Stimulated activated naive CD8-positive, alpha-beta T cell treated with anti-CD3 and anti-CD28 coated beads, Interleukin-15, amount 100 ng/mL, for 72 hours (primary cell): ENCODE results near the gene CLEC20A.

Experiments used
- ATAC-seq: fragments of 150-1000 bp; cut with Tn5 transposase; 2 replicates; pipeline ENCODE4 v1.10.0; 2021; ENCODE audit warnings: mild to moderate bottlenecking, moderate library complexity
- DNase-seq, 2 donors: peaks; one replicate each; pipeline ENCODE4 v3.0.0; 2021 to 2022
- H3K27ac Mint-ChIP-seq, 2 donors: one replicate each; pipeline ENCODE4 v1.8.0; 2022; ENCODE audit warnings: mild to moderate bottlenecking in 2 of 2, mixed read lengths in 2 of 2, moderate library complexity in 2 of 2
- H3K27me3 Mint-ChIP-seq: one replicate; pipeline ENCODE4 v1.8.0; 2022; ENCODE audit warnings: mixed read lengths
- H3K4me1 Mint-ChIP-seq: one replicate; pipeline ENCODE4 v1.8.0; 2022; ENCODE audit warnings: mild to moderate bottlenecking, mixed read lengths
- H3K4me3 Mint-ChIP-seq, 2 donors: one replicate each; pipeline ENCODE4 v1.8.0; 2022; ENCODE audit warnings: mild to moderate bottlenecking in 2 of 2, mixed read lengths in 2 of 2, moderate library complexity in 1 of 2
- H3K9me3 Mint-ChIP-seq, 2 donors: one replicate each; pipeline ENCODE4 v1.8.0; 2022; ENCODE audit warnings: mixed read lengths in 2 of 2

The CLEC20A gene

GRCh38 chr1:178477373-178477772 is 19.4 kb downstream of the CLEC20A start:
- H3K27me3 Mint-ChIP-seq = peaks cover 7% of the 10 kb centered on the region
- H3K9me3 Mint-ChIP-seq = no peaks in the 10 kb centered on the region
- no peak overlapping the region for H3K4me3 Mint-ChIP-seq
- H3K27ac Mint-ChIP-seq = no peak overlapping the region
- ATAC-seq = no peak
- H3K4me1 Mint-ChIP-seq = no peaks in the 10 kb centered on the region
- no peak for DNase-seq

GRCh38 chr1:178472531-178472930 is 24.2 kb downstream of the CLEC20A start:
- ATAC-seq = no peak
- no peak overlapping the region for H3K4me3 Mint-ChIP-seq
- H3K27ac Mint-ChIP-seq = no peak overlapping the region

GRCh38 chr1:178470411-178470960 is 26.3 kb downstream of the CLEC20A start:
- Mint-ChIP-seq H3K9me3 (no peaks in the 10 kb centered on the region), H3K27me3 (peaks cover 11% of the 10 kb centered on the region), H3K4me3 (no peak overlapping the region), H3K27ac (no peak overlapping the region), H3K4me1 (no peaks in the 10 kb centered on the region)
- ATAC-seq = no peak
- DNase-seq = no peak

More at GRCh38 chr1:178472531-178472930, 24.2 kb downstream of the CLEC20A start:
- Mint-ChIP-seq H3K4me1 (no peaks in the 10 kb centered on the region), H3K27me3 (peaks cover 11% of the 10 kb centered on the region), H3K9me3 (no peaks in the 10 kb centered on the region)
- no peak for DNase-seq

- H3K9me3 Mint-ChIP-seq = no peaks in the 10 kb centered on the region
- H3K4me1 Mint-ChIP-seq = no peaks in the 10 kb centered on the region
- H3K4me3 Mint-ChIP-seq = no peak overlapping the region
- ATAC-seq (no peak), DNase-seq (no peak)
- peaks cover 9% of the 10 kb centered on the region for H3K27me3 Mint-ChIP-seq
- no peak overlapping the region for H3K27ac Mint-ChIP-seq
These were observed 28.9 kb downstream of the CLEC20A start for GRCh38 chr1:178467837-178468236.

- no peaks in the 10 kb centered on the region for H3K4me1 Mint-ChIP-seq
- no peaks in the 10 kb centered on the region for H3K27me3 Mint-ChIP-seq
- H3K27ac Mint-ChIP-seq = no peak overlapping the region
- ATAC-seq (no peak), DNase-seq (no peak)
- H3K4me3 Mint-ChIP-seq = no peak overlapping the region
- H3K9me3 Mint-ChIP-seq = no peaks in the 10 kb centered on the region
These were observed 31.8 kb downstream of the CLEC20A start for GRCh38 chr1:178465011-178465410.

GRCh38 chr1:178464566-178464965 is 32.2 kb downstream of the CLEC20A start:
- Mint-ChIP-seq H3K4me3 (no peak overlapping the region), H3K4me1 (no peaks in the 10 kb centered on the region), H3K27ac (no peak overlapping the region), H3K9me3 (no peaks in the 10 kb centered on the region), H3K27me3 (no peaks in the 10 kb centered on the region)
- no peak for ATAC-seq
- no peak for DNase-seq

- H3K9me3 Mint-ChIP-seq = no peaks in the 10 kb centered on the region
- H3K4me3 Mint-ChIP-seq = no peak overlapping the region
- H3K27me3 Mint-ChIP-seq = no peaks in the 10 kb centered on the region
- no peak overlapping the region for H3K27ac Mint-ChIP-seq
- ATAC-seq (no peak), DNase-seq (no peak)
- H3K4me1 Mint-ChIP-seq = no peaks in the 10 kb centered on the region
These were observed 32.6 kb downstream of the CLEC20A start for GRCh38 chr1:178464141-178464540.

GRCh38 chr1:178461701-178462100 is 35.1 kb downstream of the CLEC20A start:
- no peaks in the 10 kb centered on the region for H3K9me3 Mint-ChIP-seq
- H3K4me3 Mint-ChIP-seq = no peak overlapping the region
- no peaks in the 10 kb centered on the region for H3K4me1 Mint-ChIP-seq
- H3K27ac Mint-ChIP-seq = no peak overlapping the region
- no peak for ATAC-seq
- no peaks in the 10 kb centered on the region for H3K27me3 Mint-ChIP-seq
- DNase-seq = no peak

- DNase-seq = no peak
- Mint-ChIP-seq H3K27ac (no peak overlapping the region), H3K4me3 (no peak overlapping the region), H3K4me1 (no peaks in the 10 kb centered on the region), H3K9me3 (no peaks in the 10 kb centered on the region), H3K27me3 (no peaks in the 10 kb centered on the region)
- no peak for ATAC-seq
These were observed 35.7 kb downstream of the CLEC20A start for GRCh38 chr1:178461104-178461503.

GRCh38 chr1:178458203-178458602 is 38.6 kb downstream of the CLEC20A start:
- no peak for ATAC-seq
- Mint-ChIP-seq H3K27me3 (no peaks in the 10 kb centered on the region), H3K4me3 (no peak overlapping the region), H3K27ac (no peak overlapping the region), H3K4me1 (no peaks in the 10 kb centered on the region), H3K9me3 (no peaks in the 10 kb centered on the region)
- no peak for DNase-seq

- no peak for ATAC-seq
- no peaks in the 10 kb centered on the region for H3K9me3 Mint-ChIP-seq
- no peak overlapping the region for H3K27ac Mint-ChIP-seq
- DNase-seq = no peak
- H3K27me3 Mint-ChIP-seq = no peaks in the 10 kb centered on the region
- no peaks in the 10 kb centered on the region for H3K4me1 Mint-ChIP-seq
- H3K4me3 Mint-ChIP-seq = no peak overlapping the region
These were observed 39.1 kb downstream of the CLEC20A start for GRCh38 chr1:178457651-178458050.

GRCh38 chr1:178456472-178456871 is 40.3 kb downstream of the CLEC20A start:
- no peak for ATAC-seq
- Mint-ChIP-seq H3K9me3 (no peaks in the 10 kb centered on the region), H3K4me1 (no peaks in the 10 kb centered on the region), H3K27me3 (no peaks in the 10 kb centered on the region), H3K27ac (no peak overlapping the region), H3K4me3 (no peak overlapping the region)
- DNase-seq = no peak

- no peak for ATAC-seq
- no peaks in the 10 kb centered on the region for H3K9me3 Mint-ChIP-seq
- H3K27me3 Mint-ChIP-seq = no peaks in the 10 kb centered on the region
- DNase-seq = no peak
- no peaks in the 10 kb centered on the region for H3K4me1 Mint-ChIP-seq
- H3K27ac Mint-ChIP-seq = no peak overlapping the region
- no peak overlapping the region for H3K4me3 Mint-ChIP-seq
These were observed 44.8 kb downstream of the CLEC20A start for GRCh38 chr1:178452013-178452412.

GRCh38 chr1:178451529-178451928 is 45.2 kb downstream of the CLEC20A start:
- Mint-ChIP-seq H3K9me3 (no peaks in the 10 kb centered on the region), H3K27ac (no peak overlapping the region), H3K27me3 (no peaks in the 10 kb centered on the region), H3K4me3 (no peak overlapping the region), H3K4me1 (no peaks in the 10 kb centered on the region)
- ATAC-seq (no peak), DNase-seq (no peak)

- no peak overlapping the region for H3K27ac Mint-ChIP-seq
- H3K4me3 Mint-ChIP-seq = no peak overlapping the region
- DNase-seq (no peak), ATAC-seq (no peak)
- no peaks in the 10 kb centered on the region for H3K4me1 Mint-ChIP-seq
- H3K9me3 Mint-ChIP-seq = no peaks in the 10 kb centered on the region
- H3K27me3 Mint-ChIP-seq = no peaks in the 10 kb centered on the region
These were observed 45.9 kb downstream of the CLEC20A start for GRCh38 chr1:178450871-178451270.

GRCh38 chr1:178442925-178443324 is 53.8 kb downstream of the CLEC20A start:
- Mint-ChIP-seq H3K9me3 (no peaks in the 10 kb centered on the region), H3K27me3 (peaks cover 25% of the 10 kb centered on the region), H3K4me3 (no peak overlapping the region), H3K27ac (no peak overlapping the region), H3K4me1 (no peaks in the 10 kb centered on the region)
- no peak for DNase-seq
- ATAC-seq = no peak

GRCh38 chr1:178438432-178438831 is 58.3 kb downstream of the CLEC20A start:
- H3K9me3 Mint-ChIP-seq = no peaks in the 10 kb centered on the region
- H3K27ac Mint-ChIP-seq = no peak overlapping the region
- H3K4me1 Mint-ChIP-seq = no peaks in the 10 kb centered on the region
- H3K4me3 Mint-ChIP-seq = no peak overlapping the region
- peaks cover 17% of the 10 kb centered on the region for H3K27me3 Mint-ChIP-seq
- DNase-seq (no peak), ATAC-seq (no peak)
